Raji (cell line): ENCODE measurements around the gene PPP6R3.

Experiments
- POLR2A ChIP-seq: IDR thresholded peaks from 2 replicates; pipeline ENCODE4 v1.6.1; 2011; ENCODE audit warnings: low read depth, low read length, control low read depth; ENCODE audit not compliant: insufficient read depth

Gene PPP6R3

DNA sequence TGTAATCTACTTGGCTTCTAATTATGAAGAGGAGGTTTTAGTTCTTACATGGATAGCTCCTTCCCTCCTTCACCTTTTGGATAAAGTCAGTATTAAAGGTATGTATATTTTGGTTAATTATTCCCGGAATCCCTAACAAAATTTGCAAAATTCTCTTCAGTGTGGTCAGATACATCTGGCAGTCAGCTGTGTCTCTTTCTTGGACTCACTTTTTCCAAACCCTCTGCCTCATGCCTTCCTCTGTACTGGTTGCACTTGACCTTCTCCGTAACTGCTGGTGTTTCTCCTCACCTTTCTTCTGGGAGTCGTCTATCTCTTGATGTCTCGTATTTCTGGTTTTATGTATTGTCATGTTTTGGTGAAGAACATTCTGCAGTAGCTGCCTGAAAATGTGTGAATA lies 62.5 kb downstream of the PPP6R3 start:
- TF ChIP-seq POLR2A: no peak

DNA sequence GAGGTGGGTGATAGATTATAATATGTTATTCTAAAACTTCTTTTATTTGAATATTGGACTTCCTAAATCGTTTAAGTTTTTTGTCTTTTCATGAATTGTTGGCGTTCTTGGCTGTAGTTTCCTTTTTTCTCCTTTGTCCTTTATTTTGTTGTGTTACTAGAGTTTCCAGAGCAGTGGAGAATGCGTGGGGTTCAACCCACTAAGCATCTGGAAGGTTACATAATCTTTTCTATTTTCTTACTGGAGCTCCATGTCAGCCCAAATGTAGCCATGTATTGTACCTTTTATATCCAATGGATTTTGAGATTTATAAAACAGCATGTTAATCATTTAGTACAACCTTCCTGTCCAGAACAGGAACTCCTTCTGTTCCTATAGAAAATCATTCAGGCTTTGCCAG lies 63.2 kb downstream of the PPP6R3 start:
- no peak for TF ChIP-seq POLR2A

DNA sequence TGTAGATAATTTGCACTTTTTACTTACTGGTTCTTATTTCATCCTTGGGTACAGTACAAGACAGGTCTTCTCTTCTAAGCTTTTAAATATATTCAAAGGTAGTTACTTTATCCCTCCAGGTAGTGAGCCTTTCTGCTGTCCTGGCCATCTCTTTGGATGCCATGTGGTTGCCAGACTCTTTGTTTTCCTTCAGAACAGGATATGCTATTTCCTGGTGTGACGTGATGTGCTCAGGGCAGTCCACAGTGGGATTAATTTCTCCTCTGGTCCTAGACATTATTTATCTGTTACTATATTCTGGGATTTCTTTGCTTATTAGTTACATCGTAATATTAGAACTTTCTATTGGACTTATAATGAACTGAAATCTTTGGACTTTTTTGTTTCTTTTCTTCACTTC lies 63.7 kb downstream of the PPP6R3 start:
- no peak for TF ChIP-seq POLR2A

DNA sequence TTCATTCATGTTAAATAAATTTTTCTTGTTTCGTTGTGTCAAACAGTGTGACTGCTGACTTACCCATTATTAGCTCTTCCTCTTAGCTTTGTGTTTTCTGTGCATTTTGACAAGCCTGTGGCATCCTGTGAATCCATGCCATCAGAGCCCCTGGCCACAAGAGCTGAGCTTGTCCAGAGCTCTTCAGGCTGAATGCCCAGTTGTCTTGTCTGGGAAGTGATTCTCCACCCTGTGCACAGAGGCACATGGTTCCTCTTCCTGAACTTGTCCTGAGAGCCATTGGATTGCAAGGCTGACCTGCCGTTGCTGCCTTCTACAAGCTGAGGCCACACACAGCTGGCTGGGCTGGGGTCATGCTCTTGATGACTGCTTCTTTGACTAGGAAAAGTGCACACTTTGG lies 64.1 kb downstream of the PPP6R3 start:
- no peak for TF ChIP-seq POLR2A

DNA sequence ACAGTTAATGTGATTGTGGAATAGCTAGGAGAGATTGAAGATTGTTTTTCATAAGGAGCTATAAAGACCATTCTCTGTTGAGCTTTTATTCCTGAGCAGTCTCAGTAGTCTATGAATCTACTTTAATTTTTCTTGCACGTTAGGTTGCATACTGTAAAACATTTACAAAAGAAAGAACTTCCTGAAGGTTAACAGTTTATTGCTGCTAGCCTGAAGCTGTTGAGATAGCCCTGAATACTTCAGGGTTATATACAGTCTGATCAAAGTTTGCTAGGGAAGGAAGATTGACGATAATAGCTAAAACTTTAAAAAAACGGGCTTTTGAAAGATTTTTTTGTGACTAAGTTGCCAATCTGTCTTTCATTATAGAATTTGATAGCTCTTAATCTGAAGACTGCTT lies 64.8 kb downstream of the PPP6R3 start:
- no peak for TF ChIP-seq POLR2A

DNA sequence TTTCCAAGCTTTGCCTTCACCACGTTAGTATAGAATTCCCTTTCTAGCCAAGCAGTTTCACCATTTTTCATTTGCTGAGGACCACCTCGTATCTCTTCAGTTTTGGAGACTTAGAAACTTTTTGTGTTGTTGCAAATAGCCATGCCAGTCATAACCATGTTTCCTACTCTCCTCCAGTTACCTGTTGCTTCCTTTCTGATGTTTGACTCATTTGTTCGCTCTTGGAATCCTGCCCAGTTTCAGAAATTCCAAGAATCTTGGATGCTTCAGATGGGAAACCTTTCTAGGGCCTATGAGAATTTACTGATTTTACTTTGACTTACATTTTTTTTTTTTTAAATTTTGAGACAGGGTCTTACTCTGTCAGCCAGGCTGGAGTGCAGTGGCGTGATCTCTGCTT lies 65.4 kb downstream of the PPP6R3 start:
- no peak for TF ChIP-seq POLR2A

DNA sequence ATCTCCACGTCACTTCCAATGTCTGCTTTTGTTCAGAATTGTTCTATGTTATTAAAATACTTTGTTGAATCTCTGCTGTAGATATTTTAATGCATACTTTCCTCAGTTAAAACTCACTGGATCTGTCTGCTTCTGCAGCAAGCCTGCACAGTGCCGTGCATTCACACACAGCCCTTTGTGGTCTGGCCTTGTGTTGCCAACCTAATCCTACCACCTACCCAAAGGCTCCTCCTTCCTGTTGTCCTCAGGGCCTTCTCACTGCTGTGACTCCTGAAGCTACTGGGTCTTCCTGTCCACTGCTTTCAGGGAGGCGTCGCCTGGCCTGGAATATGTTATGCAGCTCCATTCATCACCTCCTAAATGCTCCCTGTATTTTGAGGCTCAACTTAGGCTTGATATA lies 67.0 kb downstream of the PPP6R3 start:
- TF ChIP-seq POLR2A: no peak

DNA sequence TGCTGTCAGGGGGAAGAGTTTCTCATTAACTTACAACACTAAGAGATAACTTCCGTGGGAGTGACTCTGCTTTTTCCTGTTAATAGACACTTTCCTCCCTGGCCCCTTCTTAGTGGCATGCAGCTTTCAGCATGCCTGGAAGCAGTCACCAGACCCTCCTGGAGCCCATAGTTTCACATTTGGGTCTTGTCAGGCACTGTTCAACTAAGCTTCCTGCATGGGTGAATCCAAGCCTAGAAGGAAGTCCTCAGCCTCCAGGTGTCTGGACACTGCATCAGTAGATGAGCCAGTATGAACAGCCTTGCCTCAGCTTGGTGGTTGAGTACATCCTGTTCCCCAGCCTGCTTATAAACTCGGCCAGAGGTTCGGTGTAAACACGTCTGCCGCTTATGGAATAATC lies 68.1 kb downstream of the PPP6R3 start:
- TF ChIP-seq POLR2A: no peak

DNA sequence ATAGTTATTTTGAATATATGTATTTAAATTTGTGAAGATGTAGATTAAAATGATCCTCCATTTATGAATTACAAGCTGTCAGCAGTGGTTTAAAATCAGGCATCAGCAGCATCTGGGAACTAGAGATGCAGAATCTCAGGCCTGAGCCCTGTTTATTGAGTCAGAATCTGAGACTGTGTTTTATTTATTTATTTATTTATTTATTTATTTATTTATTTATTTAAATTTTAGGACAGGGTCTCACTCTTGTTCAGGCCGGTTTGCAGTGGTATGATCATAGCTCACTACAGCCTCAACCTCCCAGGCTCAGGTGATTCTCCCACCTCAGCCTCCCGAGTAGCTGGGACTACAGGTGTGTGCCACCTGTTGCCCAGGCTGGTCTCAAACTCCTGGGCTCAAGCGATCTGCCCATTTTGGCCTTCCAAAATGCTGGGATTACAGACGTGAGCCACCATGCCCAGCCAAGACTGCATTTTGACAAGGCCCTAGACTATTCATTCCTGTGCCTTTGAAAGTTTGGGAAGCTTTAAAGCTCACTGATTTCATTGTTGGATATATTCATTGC lies 70.7 kb downstream of the PPP6R3 start:
- no peak for TF ChIP-seq POLR2A

DNA sequence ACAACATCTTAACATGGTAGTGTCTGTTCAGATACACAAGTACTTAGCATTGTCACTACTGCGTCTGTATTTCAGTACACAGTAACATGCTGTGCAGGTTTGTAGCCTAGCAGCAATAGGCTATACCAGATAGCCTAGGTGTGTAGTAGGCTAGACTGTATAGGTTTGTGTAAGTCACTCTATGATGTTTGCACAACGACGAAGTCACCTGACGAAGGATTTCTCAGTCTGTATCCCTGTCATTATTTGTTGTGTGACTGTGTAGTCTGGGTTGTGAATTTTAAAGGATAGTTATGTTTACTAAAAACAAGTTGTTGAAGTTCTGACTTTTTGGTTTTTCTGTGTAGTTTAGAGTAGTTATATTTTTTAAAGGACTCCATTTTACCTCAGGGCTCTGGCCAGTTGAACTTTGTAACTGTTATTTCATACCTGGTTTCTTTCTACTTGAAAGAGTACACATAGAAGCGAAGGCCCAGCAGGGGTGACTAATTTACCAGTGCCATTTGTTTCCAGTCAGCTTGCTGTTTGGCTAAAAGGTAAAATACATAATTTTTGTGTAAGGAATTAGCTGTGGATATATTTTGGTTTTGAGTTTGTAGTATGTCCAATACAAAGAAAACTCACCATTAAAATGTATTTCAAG lies 72.3 kb downstream of the PPP6R3 start:
- no peak for TF ChIP-seq POLR2A

DNA sequence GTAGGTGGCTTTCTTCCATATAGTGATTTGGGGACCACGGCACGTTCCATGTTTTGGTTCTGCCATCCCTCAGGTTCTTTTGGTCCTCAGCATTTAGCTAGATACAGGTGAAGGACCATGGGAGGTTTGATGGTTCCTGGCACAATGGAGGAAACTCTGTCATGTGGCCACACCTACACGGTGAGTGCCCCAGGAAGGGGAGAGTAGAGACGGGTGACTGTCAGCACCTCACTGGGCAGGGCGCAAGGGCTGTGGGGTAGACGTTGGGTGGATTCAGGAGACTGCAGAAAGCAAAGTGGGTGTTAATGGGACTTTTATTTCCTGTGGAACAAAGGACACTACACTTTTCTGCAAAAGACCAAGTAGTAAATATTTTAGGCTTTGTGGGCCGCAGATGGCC lies 73.4 kb downstream of the PPP6R3 start:
- no peak for TF ChIP-seq POLR2A

DNA sequence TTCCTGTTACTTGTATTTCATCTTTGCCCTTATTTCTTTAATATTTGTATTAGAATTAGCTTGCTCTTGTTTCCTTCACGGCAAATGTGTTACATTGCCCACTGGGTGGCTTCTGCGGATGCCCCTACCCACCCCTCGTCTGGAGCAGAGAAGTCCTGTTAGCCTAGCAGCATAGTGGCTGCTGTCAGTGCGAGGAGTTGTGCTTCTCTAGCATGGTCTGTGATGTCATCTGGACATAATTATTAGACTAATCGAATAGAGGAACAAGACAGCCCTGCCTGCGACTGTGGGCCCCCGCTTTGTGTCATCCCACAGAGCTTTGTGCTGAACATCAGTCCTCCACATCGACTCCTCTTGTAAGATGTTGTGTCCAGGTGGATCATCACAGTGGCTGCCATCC lies 74.5 kb downstream of the PPP6R3 start:
- TF ChIP-seq POLR2A: no peak

DNA sequence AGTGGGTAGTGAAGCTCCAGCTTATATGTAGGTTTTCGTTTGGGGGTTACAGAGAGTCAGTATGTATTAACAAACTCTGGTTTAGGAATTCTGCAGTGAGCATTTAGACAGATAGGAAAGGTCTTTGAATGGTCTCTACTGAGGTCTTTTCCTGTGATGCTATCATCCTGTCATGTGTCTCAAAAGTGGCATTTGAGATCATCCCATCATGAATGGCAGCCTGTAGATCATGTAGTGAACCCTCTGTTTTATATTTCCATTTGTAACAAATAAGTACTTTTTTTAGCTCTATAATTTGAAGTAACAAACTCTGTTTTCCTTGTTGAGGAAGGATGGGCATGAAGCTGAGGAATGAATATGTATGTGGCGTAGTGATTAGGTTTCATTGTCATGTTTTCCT lies 76.2 kb downstream of the PPP6R3 start:
- TF ChIP-seq POLR2A: no peak

DNA sequence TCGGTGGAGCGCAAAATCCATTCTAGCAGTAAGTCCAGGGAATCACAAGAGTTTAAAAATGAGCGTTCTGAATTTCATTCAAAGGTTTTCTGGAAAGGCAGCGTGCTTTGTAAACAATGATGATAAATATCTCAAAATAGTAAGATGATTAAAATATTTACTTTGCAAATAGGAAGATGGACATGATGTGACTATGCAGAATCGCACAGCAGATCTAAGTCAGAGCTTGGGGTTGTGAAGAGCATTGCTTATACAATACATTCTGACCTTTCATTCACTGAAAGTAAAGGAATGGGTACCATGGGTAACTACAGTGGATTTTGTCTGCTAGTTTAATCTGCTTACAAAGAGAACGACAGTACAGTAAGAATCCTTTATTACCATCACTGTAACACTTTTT lies 77.5 kb downstream of the PPP6R3 start:
- no peak for TF ChIP-seq POLR2A

DNA sequence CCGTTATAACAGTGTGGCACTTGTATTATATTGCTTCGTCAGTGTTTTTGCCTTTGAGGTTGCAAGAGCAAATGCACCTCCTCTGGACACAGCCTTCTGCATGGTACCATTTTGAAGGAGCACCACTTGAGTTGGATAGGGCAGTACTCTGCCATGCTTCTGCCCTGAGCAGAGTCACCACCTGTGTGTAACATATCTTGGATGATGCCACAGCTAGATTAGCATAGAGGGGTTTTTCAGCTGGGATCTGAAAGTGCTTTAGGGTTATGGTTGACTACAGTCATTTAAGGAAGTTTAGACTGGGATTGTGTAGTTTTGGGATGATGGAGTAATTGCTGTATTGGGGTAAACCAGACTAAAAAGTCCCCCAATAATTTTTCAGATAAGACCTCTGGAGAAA lies 78.8 kb downstream of the PPP6R3 start:
- no peak for TF ChIP-seq POLR2A

DNA sequence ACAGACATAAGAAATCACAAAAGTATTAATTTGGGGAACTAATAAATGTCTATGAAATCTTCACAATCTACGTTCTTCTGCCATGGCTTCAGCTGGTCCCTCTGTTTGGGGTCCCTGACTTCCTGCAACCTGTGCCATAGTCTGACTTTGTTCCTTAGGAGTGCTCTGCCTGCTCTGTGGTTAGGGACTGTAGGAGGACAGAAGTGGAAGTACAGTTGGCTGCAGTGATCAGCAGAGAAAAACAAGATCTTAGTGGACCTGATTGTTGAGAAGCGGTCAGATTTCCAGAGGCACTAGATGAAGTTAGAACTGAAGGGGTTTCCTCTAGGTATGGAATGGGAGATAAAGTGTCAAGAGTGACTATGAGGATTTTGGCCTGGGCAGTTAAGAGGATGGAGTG lies 80.6 kb downstream of the PPP6R3 start:
- no peak for TF ChIP-seq POLR2A

DNA sequence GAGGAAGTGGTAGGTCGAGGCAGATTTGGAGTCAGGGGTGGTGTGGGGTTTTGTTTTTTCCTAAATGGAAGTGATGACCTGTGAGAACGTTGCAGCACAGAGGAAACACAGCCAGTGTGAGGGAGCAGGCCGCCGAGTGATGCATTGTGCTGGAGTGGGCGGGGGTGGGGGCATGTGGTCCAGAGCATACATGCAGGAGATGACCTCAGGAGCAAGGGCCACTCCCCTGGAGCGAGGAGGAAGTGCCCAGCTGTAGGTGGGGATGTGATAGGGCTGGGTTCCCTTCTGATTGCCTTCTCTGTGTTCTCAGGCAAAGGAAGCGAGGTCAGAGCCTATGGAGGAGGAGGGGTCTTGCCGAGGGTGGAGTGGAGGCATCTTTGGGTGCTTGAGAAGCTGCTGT lies 81.4 kb downstream of the PPP6R3 start:
- no peak for TF ChIP-seq POLR2A
